ENCODE measurements around the gene MAK.

DNA sequence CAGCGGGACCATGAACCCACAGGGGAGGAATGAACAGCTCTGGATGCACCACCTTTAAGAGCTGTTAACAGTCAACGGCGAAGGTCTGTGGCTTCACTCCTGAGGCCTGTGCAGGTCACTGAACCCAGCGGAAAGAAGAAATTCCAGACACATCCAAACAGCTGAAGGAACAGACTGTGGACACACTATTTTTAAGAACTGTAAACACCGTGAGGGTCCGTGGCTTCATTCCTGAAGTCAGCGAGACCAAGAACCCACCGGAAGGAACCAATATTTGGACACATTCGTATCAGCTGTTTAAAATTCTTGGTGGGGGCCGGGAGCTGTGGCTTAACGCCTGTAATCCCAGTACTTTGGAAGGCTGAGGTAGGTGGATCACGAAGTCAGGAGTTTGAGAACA lies 96.1 kb downstream of the MAK start:
- TF ChIP-seq CTCF (IDR thresholded peaks at IDR 0.05; ENCODE audit: low read depth, low read length, missing input control) (no peak), GABPA (IDR thresholded peaks at IDR 0.05 in 1 of 2, conservative IDR thresholded peaks at IDR 0.05 in 1 of 2) (no peak), NR2F2 (IDR thresholded peaks at IDR 0.05) (no peak), JUND (IDR thresholded peaks at IDR 0.05) (no peak)
- TF ChIP-seq, protein P1, sequence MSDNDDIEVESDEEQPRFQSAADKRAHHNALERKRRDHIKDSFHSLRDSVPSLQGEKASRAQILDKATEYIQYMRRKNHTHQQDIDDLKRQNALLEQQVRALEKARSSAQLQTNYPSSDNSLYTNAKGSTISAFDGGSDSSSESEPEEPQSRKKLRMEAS (IDR thresholded peaks at IDR 0.05): no peak

Measured in liver (tissue), 3 donors.